ENCODE measurements around the gene AP2A2.

- TF ChIP-seq ZFP3 (tag by site-specific recombination; IDR thresholded peaks at IDR 0.05; ENCODE audit: low read depth) (no peak), RBAK (tag by site-specific recombination; IDR thresholded peaks at IDR 0.05) (no peak), ZNF449 (tag by site-specific recombination; IDR thresholded peaks at IDR 0.05) (no peak), ZNF76 (tag by site-specific recombination; IDR thresholded peaks at IDR 0.05; ENCODE audit: borderline replicate concordance, low read depth) (no peak), CTCF (tag by site-specific recombination; IDR thresholded peaks at IDR 0.05) (no peak), ZNF560 (tag by site-specific recombination; IDR thresholded peaks at IDR 0.05; ENCODE audit: borderline replicate concordance) (no peak), ZNF148 (tag by site-specific recombination; IDR thresholded peaks at IDR 0.05; ENCODE audit: borderline replicate concordance) (no peak), ZNF510 (tag by site-specific recombination; IDR thresholded peaks at IDR 0.05; ENCODE audit: insufficient replicate concordance) (no peak)
Measured at GRCh38 chr11:890794-891540, 34.7 kb upstream of the AP2A2 start.
